Measurements from ENCODE around the gene SLIT3.

Gene SLIT3

GRCh38 chr5:168672888-168673287 lies 628.1 kb downstream of the SLIT3 start:
- Histone ChIP-seq H3K27ac (no peak overlapping the region), H3K79me2 (no peaks in the 10 kb centered on the region), H3K4me2 (ENCODE audit: low read length) (no peak overlapping the region), H3K9me3 (ENCODE audit: control insufficient read depth, low read length) (no peaks in the 10 kb centered on the region), H3K27me3 (ENCODE audit: control insufficient read depth, insufficient read depth, low read length) (no peaks in the 10 kb centered on the region), H3K9ac (no peak overlapping the region), H3K4me1 (no peaks in the 10 kb centered on the region), H3K4me3 (ENCODE audit: low read depth, low read length) (no peak overlapping the region), H3K36me3 (ENCODE audit: control insufficient read depth, insufficient read depth, low read length) (no peaks in the 10 kb centered on the region), H2AFZ (no peak overlapping the region)
- TF ChIP-seq, protein P1, sequence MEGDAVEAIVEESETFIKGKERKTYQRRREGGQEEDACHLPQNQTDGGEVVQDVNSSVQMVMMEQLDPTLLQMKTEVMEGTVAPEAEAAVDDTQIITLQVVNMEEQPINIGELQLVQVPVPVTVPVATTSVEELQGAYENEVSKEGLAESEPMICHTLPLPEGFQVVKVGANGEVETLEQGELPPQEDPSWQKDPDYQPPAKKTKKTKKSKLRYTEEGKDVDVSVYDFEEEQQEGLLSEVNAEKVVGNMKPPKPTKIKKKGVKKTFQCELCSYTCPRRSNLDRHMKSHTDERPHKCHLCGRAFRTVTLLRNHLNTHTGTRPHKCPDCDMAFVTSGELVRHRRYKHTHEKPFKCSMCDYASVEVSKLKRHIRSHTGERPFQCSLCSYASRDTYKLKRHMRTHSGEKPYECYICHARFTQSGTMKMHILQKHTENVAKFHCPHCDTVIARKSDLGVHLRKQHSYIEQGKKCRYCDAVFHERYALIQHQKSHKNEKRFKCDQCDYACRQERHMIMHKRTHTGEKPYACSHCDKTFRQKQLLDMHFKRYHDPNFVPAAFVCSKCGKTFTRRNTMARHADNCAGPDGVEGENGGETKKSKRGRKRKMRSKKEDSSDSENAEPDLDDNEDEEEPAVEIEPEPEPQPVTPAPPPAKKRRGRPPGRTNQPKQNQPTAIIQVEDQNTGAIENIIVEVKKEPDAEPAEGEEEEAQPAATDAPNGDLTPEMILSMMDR (IDR thresholded peaks at IDR 0.05) = no peak

GRCh38 chr5:168672016-168672415 lies 628.9 kb downstream of the SLIT3 start:
- Histone ChIP-seq H3K27me3 (ENCODE audit: control insufficient read depth, insufficient read depth, low read length) (no peaks in the 10 kb centered on the region), H2AFZ (no peak overlapping the region), H3K4me1 (no peaks in the 10 kb centered on the region), H3K79me2 (no peaks in the 10 kb centered on the region), H3K27ac (no peak overlapping the region), H3K4me3 (ENCODE audit: low read depth, low read length) (no peak overlapping the region), H3K9ac (no peak overlapping the region), H3K9me3 (ENCODE audit: control insufficient read depth, low read length) (no peaks in the 10 kb centered on the region), H3K36me3 (ENCODE audit: control insufficient read depth, insufficient read depth, low read length) (no peaks in the 10 kb centered on the region), H3K4me2 (ENCODE audit: low read length) (no peak overlapping the region)
- TF ChIP-seq, protein P1 (IDR thresholded peaks at IDR 0.05) = no peak

- Histone ChIP-seq H3K27me3 (ENCODE audit: control insufficient read depth, insufficient read depth, low read length) (no peaks in the 10 kb centered on the region), H3K4me2 (ENCODE audit: low read length) (no peak overlapping the region), H3K9ac (no peak overlapping the region), H3K9me3 (ENCODE audit: control insufficient read depth, low read length) (no peaks in the 10 kb centered on the region), H3K27ac (no peak overlapping the region), H3K79me2 (no peaks in the 10 kb centered on the region), H3K4me3 (ENCODE audit: low read depth, low read length) (no peak overlapping the region), H3K4me1 (no peaks in the 10 kb centered on the region), H2AFZ (no peak overlapping the region), H3K36me3 (ENCODE audit: control insufficient read depth, insufficient read depth, low read length) (no peaks in the 10 kb centered on the region)
- TF ChIP-seq, protein P1 (IDR thresholded peaks at IDR 0.05) = no peak
Measured at GRCh38 chr5:168670881-168671575, 629.9 kb downstream of the SLIT3 start.

DNA sequence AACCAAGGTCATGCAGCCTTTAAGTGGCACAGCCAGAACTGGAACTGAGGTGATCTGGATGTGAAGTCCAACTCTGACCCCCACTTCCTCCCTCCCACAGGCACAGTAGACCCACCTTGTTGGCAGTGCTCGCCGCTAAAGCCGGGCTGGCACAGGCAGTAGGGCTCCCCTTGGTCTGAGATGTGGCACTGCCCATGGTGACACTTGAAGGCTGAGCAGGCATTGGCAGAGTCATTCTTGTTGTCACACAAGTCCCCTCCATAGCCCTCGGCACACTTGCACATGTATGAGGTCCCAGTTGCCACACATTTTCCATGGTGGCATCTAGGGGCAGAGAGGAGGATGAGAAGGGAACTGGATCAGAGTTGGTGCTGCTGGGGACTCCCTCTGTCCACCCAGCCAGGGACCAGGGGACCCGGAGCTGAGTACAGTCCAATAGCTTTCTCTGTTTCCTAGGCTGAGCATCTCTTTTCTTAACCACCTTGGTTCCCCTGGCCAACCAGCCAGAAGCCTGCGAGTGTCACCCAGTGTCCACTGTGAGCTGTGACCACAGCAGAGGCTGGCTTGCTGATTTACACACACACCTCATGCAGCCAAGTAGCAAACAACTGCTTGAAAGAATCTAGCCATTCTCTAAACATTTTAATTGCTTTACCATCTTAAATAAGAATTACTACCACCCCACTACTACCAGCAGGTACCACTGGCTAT lies 631.1 kb downstream of the SLIT3 start:
- TF ChIP-seq, protein P1 (IDR thresholded peaks at IDR 0.05) = no peak
- H3K27ac ChIP-seq = no peak overlapping the region

More for the DNA sequence above, 631.1 kb downstream of the SLIT3 start:
- Histone ChIP-seq H3K4me2 (ENCODE audit: low read length) (no peak overlapping the region), H3K9ac (no peak overlapping the region), H3K79me2 (no peaks in the 10 kb centered on the region), H3K27me3 (ENCODE audit: control insufficient read depth, insufficient read depth, low read length) (no peaks in the 10 kb centered on the region), H3K4me1 (no peaks in the 10 kb centered on the region), H3K9me3 (ENCODE audit: control insufficient read depth, low read length) (no peaks in the 10 kb centered on the region), H2AFZ (no peak overlapping the region), H3K36me3 (ENCODE audit: control insufficient read depth, insufficient read depth, low read length) (no peaks in the 10 kb centered on the region), H3K4me3 (ENCODE audit: low read depth, low read length) (no peak overlapping the region)
